Right lobe of liver (tissue), 6 donors: ENCODE data around the gene CTDSPL2. TPM values are rescaled to one million over a fixed set of nuclear protein-coding genes. Genes with fewer than 3 reads are reported as not detected.

Experiments used
- ATAC-seq, 4 donors: fragments of 200-7000 bp; cut with Tn5 transposase; one replicate each; pipeline ENCODE4 v1.9.1; 2020; ENCODE audit warnings: mild to moderate bottlenecking in 4 of 4, moderate library complexity in 4 of 4
- DNase-seq, 3 donors: peaks; one replicate each; pipeline ENCODE4 v3.0.0-alpha.2; 2020
- H3K27ac ChIP-seq, 3 donors: fragments of 200-600 bp; one replicate each; pipeline ENCODE4 v1.8.0; 2022
- H3K27me3 ChIP-seq, 2 donors: fragments of 200-600 bp; one replicate each; pipeline ENCODE4 v1.8.0; 2022
- H3K36me3 ChIP-seq, 4 donors: fragments of 200-600 bp; sonication (generic) in 1 of 4; one replicate each; pipeline versions ENCODE4 v1.5.1 to v1.8.0; 2017 to 2022; ENCODE audit warnings: control low read depth in 1 of 4
- H3K4me1 ChIP-seq, 4 donors: fragments of 200-600 bp; sonication (generic) in 1 of 4; one replicate each; pipeline versions ENCODE4 v1.5.1 to v1.8.0; 2017 to 2022; ENCODE audit warnings: control low read depth in 1 of 4
- H3K4me3 ChIP-seq, 3 donors: fragments of 200-600 bp; one replicate each; pipeline ENCODE4 v1.8.0; 2022
- H3K9me3 ChIP-seq, 4 donors: fragments of 200-600 bp; sonication (generic) in 1 of 4; one replicate each; pipeline versions ENCODE4 v1.5.1 to v1.8.0; 2017 to 2022; ENCODE audit warnings: control low read depth in 1 of 4
- POLR2A ChIP-seq: fragments of 450-650 bp; IDR thresholded peaks from one replicate; pipeline ENCODE4 v1.6.1; 2017; ENCODE audit warnings: antibody characterized with exemption, mild to moderate bottlenecking
- WGBS: methylation state at CpG from one replicate; pipeline ENCODE4 v1.1.6; 2018; ENCODE audit warnings: low coverage, low lambda C conversion rate; ENCODE audit not compliant: insufficient coverage; ENCODE audit errors: missing lambda C conversion rate; 5-methylcytosine and 5-hydroxymethylcytosine counted together
- intact Hi-C, 2 donors: fragments of 100-400 bp; cut with DNase I; formaldehyde crosslinking; loops; one replicate each; pipeline versions ENCODE4 v1.11.2 to v1.14.1; 2022
- total RNA-seq, 6 experiments: library from RNA; depleted of rRNA in 2 of 6; stranded (reverse); fragments of >200 nt in 2 of 6; fragmentation: NEBNext Ultra II Directional in 3 of 6; extraction: Animal tissue kit (Norgen Biotek cat#: 25700) in 3 of 6; gene quantifications; one replicate each; pipeline versions ENCODE4 v1.1.0 to v1.2.4, GENCODE V29; 2016 to 2023
- TF ChIP-seq, protein P1 (sequence below), 4 donors: fragments of 200-600 bp in 3 of 4; fragments of 450-650 bp in 1 of 4; IDR thresholded peaks; one replicate each; pipeline versions ENCODE4 v1.5.1 to v1.8.0; 2016 to 2022; ENCODE audit warnings: antibody characterized with exemption in 4 of 4, mild to moderate bottlenecking in 2 of 4
- donor health status: DM: no; HTN: yes; CAD: no.
- donor health status: DM: no; HTN: no; CAD: no.
- donor health status: DM: no; HTN: no; CAD: no.
- donor health status: DM: no; HTN: yes; CAD: no.
- donor health status: DM: no; HTN: yes; CAD: no.

Gene CTDSPL2
- total RNA-seq, 6 experiments from 2014 or later: 7.6 to 26.1 (median 15.0) TPM

DNA sequence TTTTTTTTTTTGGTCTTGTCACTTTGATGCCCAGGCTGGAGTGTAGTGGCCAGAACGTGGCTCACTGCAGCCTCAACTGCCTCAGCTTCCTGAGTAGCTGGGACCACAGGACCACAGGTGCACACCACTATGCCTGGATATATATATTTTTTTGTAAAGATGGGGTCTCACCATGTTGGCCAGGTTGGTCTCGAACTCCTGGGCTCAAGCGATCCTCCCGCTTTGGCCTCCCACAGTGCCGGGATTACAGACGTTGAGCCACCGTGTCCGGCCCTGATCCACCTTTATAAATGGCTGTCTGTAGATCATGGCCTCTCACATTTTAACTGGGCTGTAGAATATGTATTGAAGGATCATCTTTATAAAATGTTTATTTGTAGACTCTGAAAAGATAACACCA, 107.7 kb downstream of the CTDSPL2 start:
- H3K9me3 ChIP-seq: no peaks in the 10 kb centered on the region
- WGBS: 95% methylated on average over 8 of the region's 8 CpGs
- DNase-seq (peak in 1 of 3 donors; percentile 50), ATAC-seq (no peak)
- no peak overlapping the region for H3K27ac ChIP-seq
- no peaks in the 10 kb centered on the region for H3K27me3 ChIP-seq
- intact Hi-C loops: no loop called here
- H3K4me1 ChIP-seq: peaks cover 0 to 17% (median 4%) of the 10 kb centered on the region in 4 donors
- TF ChIP-seq POLR2A: no peak
- TF ChIP-seq, protein P1, sequence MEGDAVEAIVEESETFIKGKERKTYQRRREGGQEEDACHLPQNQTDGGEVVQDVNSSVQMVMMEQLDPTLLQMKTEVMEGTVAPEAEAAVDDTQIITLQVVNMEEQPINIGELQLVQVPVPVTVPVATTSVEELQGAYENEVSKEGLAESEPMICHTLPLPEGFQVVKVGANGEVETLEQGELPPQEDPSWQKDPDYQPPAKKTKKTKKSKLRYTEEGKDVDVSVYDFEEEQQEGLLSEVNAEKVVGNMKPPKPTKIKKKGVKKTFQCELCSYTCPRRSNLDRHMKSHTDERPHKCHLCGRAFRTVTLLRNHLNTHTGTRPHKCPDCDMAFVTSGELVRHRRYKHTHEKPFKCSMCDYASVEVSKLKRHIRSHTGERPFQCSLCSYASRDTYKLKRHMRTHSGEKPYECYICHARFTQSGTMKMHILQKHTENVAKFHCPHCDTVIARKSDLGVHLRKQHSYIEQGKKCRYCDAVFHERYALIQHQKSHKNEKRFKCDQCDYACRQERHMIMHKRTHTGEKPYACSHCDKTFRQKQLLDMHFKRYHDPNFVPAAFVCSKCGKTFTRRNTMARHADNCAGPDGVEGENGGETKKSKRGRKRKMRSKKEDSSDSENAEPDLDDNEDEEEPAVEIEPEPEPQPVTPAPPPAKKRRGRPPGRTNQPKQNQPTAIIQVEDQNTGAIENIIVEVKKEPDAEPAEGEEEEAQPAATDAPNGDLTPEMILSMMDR (IDR thresholded peaks at IDR 0.05): no peak
- no peaks in the 10 kb centered on the region for H3K36me3 ChIP-seq
- no peak overlapping the region for H3K4me3 ChIP-seq

DNA sequence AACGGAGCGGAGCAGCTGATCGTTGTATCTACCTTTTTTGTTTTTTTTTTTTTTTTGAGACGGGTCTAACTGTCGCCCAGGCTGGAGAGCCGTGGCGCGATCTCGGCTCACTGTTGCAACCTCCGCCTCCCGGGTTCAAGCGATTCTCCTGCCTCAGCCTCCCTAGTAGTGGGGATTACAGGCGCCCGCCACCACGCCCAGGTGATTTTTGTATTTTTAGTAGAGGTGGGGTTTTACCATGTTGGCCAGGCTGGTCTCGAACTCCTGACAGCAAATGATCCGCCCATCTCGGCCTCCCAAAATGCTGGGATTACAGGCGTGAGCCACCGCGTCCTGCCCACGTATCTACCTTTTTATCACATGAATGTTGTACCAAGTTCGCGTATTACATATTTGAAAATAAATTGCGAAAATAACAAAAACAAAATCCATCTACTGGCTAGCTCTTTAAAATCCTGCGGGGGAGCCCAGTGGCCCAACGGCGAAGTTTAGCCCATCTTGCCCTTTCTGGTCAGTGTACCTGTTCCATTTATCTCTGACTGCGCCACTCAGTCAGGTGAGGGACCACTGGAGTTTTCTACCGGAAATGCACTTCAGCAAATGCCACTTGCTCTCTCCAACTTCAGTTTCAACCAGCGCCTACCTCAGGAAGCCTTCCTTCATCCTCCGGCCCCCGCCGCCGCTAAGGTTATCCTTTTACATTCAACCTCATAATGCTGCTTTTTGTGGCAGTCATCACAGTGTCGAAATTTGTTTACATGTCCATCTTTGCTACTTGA, 108.3 kb downstream of the CTDSPL2 start:
- intact Hi-C loops: no loop called here
- peaks cover 0 to 3% (median 0%) of the 10 kb centered on the region in 4 donors for H3K36me3 ChIP-seq
- H3K27ac ChIP-seq: peak overlapping the region; percentile 90 to 98 (median 93)
- ATAC-seq (peak in 3 of 4 donors; percentile 0 to 3 (median 0)), DNase-seq (peak; percentile 31 to 49 (median 42))
- no peaks in the 10 kb centered on the region for H3K9me3 ChIP-seq
- peak overlapping the region; percentile 69 to 97 (median 88) for H3K4me3 ChIP-seq
- no peaks in the 10 kb centered on the region for H3K27me3 ChIP-seq
- WGBS: 59% methylated on average over 32 of the region's 36 CpGs
- TF ChIP-seq, protein P1 (IDR thresholded peaks at IDR 0.05): no peak
- no peak for TF ChIP-seq POLR2A
- H3K4me1 ChIP-seq: peaks cover 0 to 17% (median 5%) of the 10 kb centered on the region in 4 donors

DNA sequence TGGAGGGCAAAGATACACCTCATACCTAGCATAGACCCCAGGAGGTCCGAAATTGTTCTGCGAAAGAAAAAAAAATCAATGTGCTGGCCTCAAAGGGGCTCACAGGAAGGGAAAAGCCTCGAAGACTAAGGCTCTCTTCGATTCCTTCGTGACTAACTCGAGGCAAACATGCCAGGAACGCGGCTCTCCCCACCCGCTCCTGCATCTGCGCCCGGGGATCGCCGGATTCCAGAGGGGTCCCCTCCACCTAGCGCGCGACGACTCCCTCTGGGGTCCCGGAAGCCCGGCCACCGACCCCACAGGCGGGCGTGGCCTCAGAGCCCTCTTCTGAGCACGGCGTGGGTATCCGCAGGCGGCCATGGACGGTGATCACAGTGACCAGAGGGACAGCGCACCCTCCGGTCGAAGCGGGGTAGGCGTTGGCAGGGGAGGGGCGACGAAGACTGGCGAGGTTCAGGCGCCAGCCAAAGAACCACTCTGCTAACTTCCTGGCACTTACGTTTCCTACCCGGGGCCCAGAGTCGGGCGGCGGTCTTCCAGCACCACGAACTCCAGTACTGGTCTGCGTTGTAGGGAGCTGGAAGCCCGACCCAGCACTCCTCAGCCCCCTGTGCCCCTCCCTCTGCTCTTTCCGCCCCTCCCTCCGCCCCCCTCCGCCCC, 109.0 kb downstream of the CTDSPL2 start:
- TF ChIP-seq, protein P1 (IDR thresholded peaks at IDR 0.05): peak; percentile 25 to 51 (median 48)
- TF ChIP-seq POLR2A: peak; percentile 63
- Histone ChIP-seq H3K27ac (peak overlapping the region; percentile 90 to 98 (median 93)), H3K36me3 (peaks cover 0 to 3% (median 0%) of the 10 kb centered on the region in 4 donors), H3K4me3 (peak overlapping the region; percentile 69 to 97 (median 88)), H3K4me1 (peaks cover 0 to 17% (median 6%) of the 10 kb centered on the region in 4 donors), H3K27me3 (no peaks in the 10 kb centered on the region), H3K9me3 (no peaks in the 10 kb centered on the region)
- ATAC-seq (peak; percentile 87 to 93 (median 88)), DNase-seq (peak; percentile 91 to 93 (median 91))
- intact Hi-C loops: no loop called here
- 0% methylated on average over 4 of the region's 47 CpGs for WGBS

DNA sequence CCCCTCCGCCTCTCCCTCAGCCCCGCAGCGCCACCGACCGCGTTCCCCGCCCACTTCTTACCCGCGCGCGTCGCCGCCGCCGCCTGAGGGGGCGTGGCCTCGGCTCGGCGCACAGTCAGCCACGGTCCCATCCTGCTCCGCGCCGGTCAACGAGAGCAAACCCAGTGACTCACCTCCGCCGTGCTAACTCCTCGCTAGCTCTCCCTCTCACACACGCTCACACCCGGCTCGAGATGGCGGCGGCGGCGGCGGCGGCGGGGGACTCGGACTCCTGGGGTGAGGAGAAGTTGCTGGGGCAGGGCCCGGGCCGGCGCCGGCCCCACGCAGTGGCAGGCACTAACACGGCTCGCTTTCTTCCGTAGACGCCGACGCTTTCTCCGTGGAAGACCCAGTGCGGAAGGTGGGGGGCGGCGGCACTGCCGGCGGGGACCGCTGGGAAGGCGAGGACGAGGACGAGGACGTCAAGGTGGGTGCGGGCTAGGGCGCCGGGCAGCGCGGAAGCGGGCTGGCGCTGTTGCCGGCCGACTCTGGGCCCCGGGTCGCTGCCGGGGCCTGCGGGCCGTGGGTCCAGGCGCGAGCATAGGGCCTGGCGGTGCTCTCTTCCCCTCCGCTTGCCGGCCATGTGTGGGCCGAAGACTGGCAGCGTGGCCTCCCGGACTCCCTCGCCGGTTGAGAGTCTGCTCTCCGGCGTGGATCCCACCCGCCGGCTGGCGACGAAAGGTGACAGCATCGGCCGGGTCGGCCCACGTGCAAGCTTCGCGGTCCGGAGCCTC, 109.7 kb downstream of the CTDSPL2 start, which contains the start of gene EIF3J:
Gene EIF3J (plus strand): TSS at position 186 of the 773 bp plus-strand sequence. CDS start 48 bp downstream, at position 234.
- Histone ChIP-seq H3K9me3 (no peaks in the 10 kb centered on the region), H3K27me3 (no peaks in the 10 kb centered on the region), H3K36me3 (peaks cover 0 to 3% (median 0%) of the 10 kb centered on the region in 4 donors), H3K4me1 (peaks cover 0 to 25% (median 6%) of the 10 kb centered on the region in 4 donors), H3K27ac (peak within 1 kb of the TSS; percentile 90 to 98 (median 93)), H3K4me3 (peak within 1 kb of the TSS; percentile 69 to 97 (median 92))
- 0% methylated on average over 13 of the region's 97 CpGs for WGBS
- intact Hi-C loops: no loop called here
- TF ChIP-seq, protein P1 (IDR thresholded peaks at IDR 0.05): no peak
- TF ChIP-seq POLR2A: peak; percentile 83
- ATAC-seq (peak; percentile 84 to 95 (median 90)), DNase-seq (peak; percentile 96)
